Thyroid gland (tissue), 4 donors: Measurements from ENCODE around the gene PRDM2. TPM values are rescaled to one million over a fixed set of nuclear protein-coding genes. Genes with fewer than 3 reads are reported as not detected.

Experiments used
- DNase-seq, 2 donors: peaks; one replicate each; pipeline ENCODE4 v3.0.0-alpha.2; 2019
- H3K27ac ChIP-seq, 3 donors: fragments of 200-600 bp; sonication (generic); 1 replicate in 2 of 3; 2 replicates in 1 of 3; pipeline ENCODE4 v1.5.1; 2016 to 2019; ENCODE audit warnings: mild to moderate bottlenecking in 1 of 3, moderate library complexity in 1 of 3
- H3K27me3 ChIP-seq: fragments of 200-600 bp; sonication (generic); one replicate; pipeline ENCODE4 v1.5.1; 2019
- H3K36me3 ChIP-seq, 2 donors: fragments of 200-600 bp; sonication (generic); one replicate each; pipeline ENCODE4 v1.5.1; 2016 to 2019
- H3K4me1 ChIP-seq, 2 donors: fragments of 200-600 bp; sonication (generic); one replicate each; pipeline ENCODE4 v1.5.1; 2017 to 2019
- H3K4me3 ChIP-seq, 3 donors: fragments of 200-600 bp; sonication (generic); replicated peaks in 1 of 3; 1 replicate in 2 of 3; 2 replicates in 1 of 3; pipeline ENCODE4 v1.5.1; 2016; ENCODE audit warnings: mild to moderate bottlenecking in 1 of 3
- H3K9me3 ChIP-seq: fragments of 200-600 bp; sonication (generic); one replicate; pipeline ENCODE4 v1.5.1; 2017
- CTCF ChIP-seq, 6 experiments: fragments of 200-600 bp in 3 of 6; fragments of 450-650 bp in 3 of 6; sonication (generic) in 3 of 6; IDR thresholded peaks; one replicate each; pipeline ENCODE4 v1.5.1; 2016 to 2019; ENCODE audit warnings: antibody characterized with exemption in 6 of 6, mild to moderate bottlenecking in 2 of 6, inconsistent platforms in 1 of 6, moderate library complexity in 1 of 6
- POLR2A ChIP-seq, 2 donors: fragments of 450-650 bp; IDR thresholded peaks; one replicate each; pipeline ENCODE4 v1.6.1; 2017; ENCODE audit warnings: antibody characterized with exemption in 2 of 2, mild to moderate bottlenecking in 2 of 2, moderate library complexity in 1 of 2
- WGBS, 2 donors: methylation state at CpG; one replicate each; pipeline ENCODE4 v1.1.5; 2017; 5-methylcytosine and 5-hydroxymethylcytosine counted together
- intact Hi-C: fragments of 100-400 bp; cut with DNase I; formaldehyde crosslinking; loops from one replicate; pipeline ENCODE4 v1.15.1; 2023
- total RNA-seq, 4 donors: library from RNA; depleted of rRNA; stranded (reverse); fragments of >200 nt; gene quantifications; one replicate each; pipeline ENCODE4 v1.2.3, GENCODE V29; 2016

PRDM2 gene
- 10 to 100 TPM; 39.5 to 63.9 (median 45.4) TPM for total RNA-seq

- Histone ChIP-seq H3K4me3 (peak within 1 kb of the TSS; percentile 35 to 96 (median 67)), H3K36me3 (no peaks in the 10 kb centered on the region), H3K4me1 (peaks cover 4 to 5% of the 10 kb centered on the region in 2 donors), H3K27me3 (no peaks in the 10 kb centered on the region), H3K9me3 (no peaks in the 10 kb centered on the region), H3K27ac (peak within 1 kb of the TSS; percentile 86 to 94 (median 88))
- intact Hi-C loops: loop anchor here (10.0 kb wide), 2 partner anchors 45 to 105 kb away; no protein-coding TSS in a partner anchor
- 3 to 18% methylated on average over 6 to 13 of the region's 87 CpGs for WGBS, 2 donors
- peak; percentile 58 to 61 for DNase-seq
- TF ChIP-seq POLR2A (IDR thresholded peaks at IDR 0.05) (peak in 1 of 2 donors; percentile 69), CTCF (IDR thresholded peaks at IDR 0.05) (no peak)
Observed at GRCh38 chr1:13699936-13700520, at the start of gene PRDM2. Gene PRDM2, plus strand, starts transcription at chr1:13700188. Its CDS starts 15,418 bp downstream, at chr1:13715606.

- DNase-seq: no peak
- intact Hi-C loops: no loop called here
- Histone ChIP-seq H3K27ac (no peak overlapping the region), H3K4me3 (no peak overlapping the region), H3K9me3 (no peaks in the 10 kb centered on the region), H3K27me3 (no peaks in the 10 kb centered on the region), H3K4me1 (no peaks in the 10 kb centered on the region), H3K36me3 (no peaks in the 10 kb centered on the region)
- WGBS, 2 donors: 83 to 86% methylated on average over 3 of the region's 3 CpGs
- TF ChIP-seq POLR2A (IDR thresholded peaks at IDR 0.05): no peak
- TF ChIP-seq CTCF (IDR thresholded peaks at IDR 0.05): no peak
Observed at GRCh38 chr1:13651279-13651678, 48.7 kb upstream of the PRDM2 start.

- Histone ChIP-seq H3K9me3 (no peaks in the 10 kb centered on the region), H3K27ac (no peak overlapping the region), H3K27me3 (no peaks in the 10 kb centered on the region), H3K4me1 (no peaks in the 10 kb centered on the region), H3K36me3 (no peaks in the 10 kb centered on the region), H3K4me3 (no peak overlapping the region)
- TF ChIP-seq POLR2A (IDR thresholded peaks at IDR 0.05) (no peak), CTCF (IDR thresholded peaks at IDR 0.05) (no peak)
- DNase-seq: no peak
- WGBS, 2 donors: 93 to 95% methylated on average over 1 of the region's 1 CpG
- intact Hi-C loops: no loop called here
Observed at GRCh38 chr1:13652238-13652637, 47.8 kb upstream of the PRDM2 start.

GRCh38 chr1:13661539-13661938, 38.4 kb upstream of the PRDM2 start:
- H3K27ac ChIP-seq: no peak overlapping the region
- H3K4me3 ChIP-seq: no peak overlapping the region
- no peaks in the 10 kb centered on the region for H3K27me3 ChIP-seq
- no peaks in the 10 kb centered on the region for H3K4me1 ChIP-seq
- no peaks in the 10 kb centered on the region for H3K9me3 ChIP-seq
- intact Hi-C loops: no loop called here
- no peak for DNase-seq
- H3K36me3 ChIP-seq: no peaks in the 10 kb centered on the region
- 74 to 85% methylated on average over 5 of the region's 5 CpGs for WGBS, 2 donors
- no peak for TF ChIP-seq CTCF (IDR thresholded peaks at IDR 0.05)
- TF ChIP-seq POLR2A (IDR thresholded peaks at IDR 0.05): no peak

- H3K27me3 ChIP-seq: no peaks in the 10 kb centered on the region
- no peaks in the 10 kb centered on the region for H3K4me1 ChIP-seq
- no peak for DNase-seq
- WGBS, 2 donors: 72 to 75% methylated on average over 4 of the region's 4 CpGs
- no peaks in the 10 kb centered on the region for H3K36me3 ChIP-seq
- H3K9me3 ChIP-seq: no peaks in the 10 kb centered on the region
- no peak overlapping the region for H3K4me3 ChIP-seq
- TF ChIP-seq POLR2A (IDR thresholded peaks at IDR 0.05) (no peak), CTCF (IDR thresholded peaks at IDR 0.05) (no peak)
- H3K27ac ChIP-seq: no peak overlapping the region
- intact Hi-C loops: no loop called here
Observed at GRCh38 chr1:13662493-13662892, 37.5 kb upstream of the PRDM2 start.
